ENCODE data around the gene BABAM1.

The BABAM1 gene

GRCh38 chr19:17266975-17267788 lies at the start of gene BABAM1:
Gene BABAM1, plus strand, starts transcription at chr19:17267443. Its CDS starts 1,364 bp downstream, at chr19:17268807.
- peak; percentile 99 for DNase-seq

GRCh38 chr19:17219286-17219685 lies 48.0 kb upstream of the BABAM1 start:
- no peak for DNase-seq

GRCh38 chr19:17220207-17220758 lies 47.0 kb upstream of the BABAM1 start:
- no peak for DNase-seq

- DNase-seq = no peak
Measured at GRCh38 chr19:17225053-17225452, 42.2 kb upstream of the BABAM1 start.

GRCh38 chr19:17226002-17226933 lies 41.0 kb upstream of the BABAM1 start, which contains the start of gene OCEL1:
Gene OCEL1, plus strand, starts transcription at chr19:17226226. Its CDS starts 22 bp downstream, at chr19:17226248.
- peak; percentile 97 for DNase-seq

GRCh38 chr19:17227798-17228367 lies 39.4 kb upstream of the BABAM1 start:
- DNase-seq = no peak

- DNase-seq = no peak
Measured at GRCh38 chr19:17229890-17230289, 37.4 kb upstream of the BABAM1 start.

GRCh38 chr19:17232258-17232657 lies 35.0 kb upstream of the BABAM1 start:
- no peak for DNase-seq

GRCh38 chr19:17234911-17235299 lies 32.3 kb upstream of the BABAM1 start:
- DNase-seq = peak; percentile 72

- peak; percentile 71 for DNase-seq
Measured at GRCh38 chr19:17235300-17235970, 31.8 kb upstream of the BABAM1 start.

GRCh38 chr19:17235971-17236777 lies 31.1 kb upstream of the BABAM1 start:
- DNase-seq = no peak

GRCh38 chr19:17236811-17237543 lies 30.3 kb upstream of the BABAM1 start:
- DNase-seq = no peak

GRCh38 chr19:17237747-17238706 lies 29.2 kb upstream of the BABAM1 start:
- DNase-seq = no peak

- DNase-seq = no peak
Measured at GRCh38 chr19:17240062-17240752, 27.0 kb upstream of the BABAM1 start.

GRCh38 chr19:17240826-17241399 lies 26.3 kb upstream of the BABAM1 start:
- DNase-seq = no peak

GRCh38 chr19:17242431-17243208 lies 24.6 kb upstream of the BABAM1 start:
- DNase-seq = no peak

- DNase-seq = no peak
Measured at GRCh38 chr19:17243211-17243829, 23.9 kb upstream of the BABAM1 start.

Data from activated CD4-positive, alpha-beta T cell treated with anti-CD3 and anti-CD28 coated beads, Interleukin-2, amount 50 U/mL, for 16 hours (primary cell).